Measurements from ENCODE around the gene BEND7.

Gene BEND7

DNA sequence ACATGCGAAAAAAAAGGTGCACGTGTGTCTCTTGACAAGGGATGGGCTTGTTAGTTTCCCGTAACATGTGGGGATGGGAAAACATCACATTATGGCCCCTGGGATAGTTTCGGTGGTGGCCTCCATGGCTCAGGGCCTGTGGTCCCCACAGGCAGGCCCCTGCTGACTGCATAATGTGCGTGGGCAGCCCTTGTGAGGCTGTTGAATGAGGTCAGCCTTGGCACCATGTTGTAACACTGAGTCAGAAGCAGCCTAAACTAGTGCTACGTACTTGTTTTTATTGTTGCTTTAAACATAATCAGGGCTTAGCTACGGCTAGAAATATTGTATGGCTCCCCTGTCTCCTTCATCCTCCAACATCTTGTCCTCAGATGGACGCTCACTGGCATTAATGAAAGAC lies 80.6 kb downstream of the BEND7 start:
- H3K4me1 ChIP-seq (ENCODE audit: control insufficient read depth, low read length), result peaks cover 6% of the 10 kb centered on the region; the same call in 1 of the 2 replicates
- no peaks in the 10 kb centered on the region for H3K36me3 ChIP-seq (ENCODE audit: control insufficient read depth, low read length)
- no peaks in the 10 kb centered on the region for H3K79me2 ChIP-seq (ENCODE audit: control insufficient read depth, low read length)
- no peaks in the 10 kb centered on the region for H3K9me3 ChIP-seq (ENCODE audit: control insufficient read depth, insufficient read depth, low read length)
- peaks cover 20% of the 10 kb centered on the region for H3K27me3 ChIP-seq (ENCODE audit: control insufficient read depth, low read length)
- H4K20me1 ChIP-seq (ENCODE audit: control insufficient read depth, insufficient read depth, low read depth, low read length), result no peaks in the 10 kb centered on the region
- no peaks in the 10 kb centered on the region for H3K9me2 ChIP-seq (replicated peaks; ENCODE audit: control insufficient read depth, low read length)
- H3K4me2 ChIP-seq (ENCODE audit: low read length), result no peak overlapping the region
- no peak overlapping the region for H3K4me3 ChIP-seq (ENCODE audit: low read length)
- TF ChIP-seq EZH2phosphoT487 (IDR thresholded peaks at IDR 0.05; ENCODE audit: borderline replicate concordance, low read length), result no peak
- TF ChIP-seq, protein P1, sequence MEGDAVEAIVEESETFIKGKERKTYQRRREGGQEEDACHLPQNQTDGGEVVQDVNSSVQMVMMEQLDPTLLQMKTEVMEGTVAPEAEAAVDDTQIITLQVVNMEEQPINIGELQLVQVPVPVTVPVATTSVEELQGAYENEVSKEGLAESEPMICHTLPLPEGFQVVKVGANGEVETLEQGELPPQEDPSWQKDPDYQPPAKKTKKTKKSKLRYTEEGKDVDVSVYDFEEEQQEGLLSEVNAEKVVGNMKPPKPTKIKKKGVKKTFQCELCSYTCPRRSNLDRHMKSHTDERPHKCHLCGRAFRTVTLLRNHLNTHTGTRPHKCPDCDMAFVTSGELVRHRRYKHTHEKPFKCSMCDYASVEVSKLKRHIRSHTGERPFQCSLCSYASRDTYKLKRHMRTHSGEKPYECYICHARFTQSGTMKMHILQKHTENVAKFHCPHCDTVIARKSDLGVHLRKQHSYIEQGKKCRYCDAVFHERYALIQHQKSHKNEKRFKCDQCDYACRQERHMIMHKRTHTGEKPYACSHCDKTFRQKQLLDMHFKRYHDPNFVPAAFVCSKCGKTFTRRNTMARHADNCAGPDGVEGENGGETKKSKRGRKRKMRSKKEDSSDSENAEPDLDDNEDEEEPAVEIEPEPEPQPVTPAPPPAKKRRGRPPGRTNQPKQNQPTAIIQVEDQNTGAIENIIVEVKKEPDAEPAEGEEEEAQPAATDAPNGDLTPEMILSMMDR (IDR thresholded peaks at IDR 0.05; ENCODE audit: low read depth, low read length, poor library complexity, severe bottlenecking), result no peak
- no peak overlapping the region for H3K27ac ChIP-seq (ENCODE audit: low read depth, low read length)
- no peaks in the 10 kb centered on the region for H3F3A ChIP-seq (ENCODE audit: control insufficient read depth, insufficient read depth)

DNA sequence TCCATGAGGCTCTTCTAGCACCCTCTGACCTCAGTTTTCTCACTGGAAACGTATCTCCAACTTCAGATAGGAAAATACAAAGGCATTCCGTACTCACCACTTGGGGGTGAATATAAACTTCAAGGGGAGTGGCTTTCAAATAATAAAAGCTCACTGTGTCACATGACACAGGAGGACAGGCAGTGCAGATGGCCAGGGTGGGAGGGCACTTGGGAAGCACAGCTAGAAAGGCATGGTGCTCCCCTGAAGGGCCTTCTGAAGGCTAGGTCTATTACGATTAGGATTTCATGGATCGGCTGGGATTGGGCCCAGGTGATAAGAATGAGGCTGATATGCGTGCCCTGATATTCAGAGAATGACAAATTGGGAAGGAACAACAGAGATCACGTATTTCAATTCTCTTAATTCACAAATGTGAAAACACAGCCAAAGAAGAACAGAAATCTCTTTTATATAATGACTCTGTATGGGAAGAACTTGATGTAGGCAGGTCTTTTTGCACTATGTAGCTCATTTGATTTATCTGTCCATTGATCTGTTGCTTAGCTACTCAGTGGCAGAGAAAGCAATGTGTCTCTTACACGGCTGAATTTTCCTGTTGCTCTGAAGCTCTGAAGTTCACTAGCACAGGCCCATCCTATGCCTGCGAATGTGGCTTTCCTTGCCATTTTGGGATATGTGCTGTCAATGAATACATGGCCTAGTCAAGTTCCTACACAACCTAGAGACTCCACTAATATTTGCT lies 83.0 kb downstream of the BEND7 start:
- H3F3A ChIP-seq (ENCODE audit: control insufficient read depth, insufficient read depth), result no peaks in the 10 kb centered on the region

DNA sequence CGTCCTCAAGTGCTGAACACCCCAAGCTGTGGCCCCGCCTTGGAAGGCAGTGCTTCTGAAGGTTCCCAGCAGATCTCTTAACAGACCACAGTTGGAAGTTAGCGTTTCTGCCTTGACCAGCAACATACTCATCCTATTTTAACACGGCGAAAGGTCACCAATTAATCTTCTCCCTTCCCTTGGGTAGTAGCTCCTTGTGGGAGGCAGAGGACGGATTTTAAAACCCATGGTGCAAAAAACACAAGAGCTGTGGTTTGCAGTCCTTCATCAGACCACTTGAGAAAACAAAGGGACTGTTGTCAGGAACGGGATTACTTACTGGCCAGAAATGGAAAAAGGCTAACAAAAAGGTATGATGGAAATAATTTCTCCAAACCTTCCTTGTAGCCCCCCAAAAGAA lies 87.3 kb downstream of the BEND7 start:
- no peaks in the 10 kb centered on the region for H3K9me2 ChIP-seq (replicated peaks; ENCODE audit: control insufficient read depth, low read length)
- H3K4me2 ChIP-seq (ENCODE audit: low read length), result no peak overlapping the region
- H3F3A ChIP-seq (ENCODE audit: control insufficient read depth, insufficient read depth), result no peaks in the 10 kb centered on the region
- H3K27ac ChIP-seq (ENCODE audit: low read depth, low read length), result no peak overlapping the region
- no peaks in the 10 kb centered on the region for H3K79me2 ChIP-seq (ENCODE audit: control insufficient read depth, low read length)
- TF ChIP-seq, protein P1 (IDR thresholded peaks at IDR 0.05; ENCODE audit: low read depth, low read length, poor library complexity, severe bottlenecking), result no peak
- no peak for TF ChIP-seq EZH2phosphoT487 (IDR thresholded peaks at IDR 0.05; ENCODE audit: borderline replicate concordance, low read length)
- H3K9me3 ChIP-seq (ENCODE audit: control insufficient read depth, insufficient read depth, low read length), result no peaks in the 10 kb centered on the region
- no peaks in the 10 kb centered on the region for H4K20me1 ChIP-seq (ENCODE audit: control insufficient read depth, insufficient read depth, low read depth, low read length)
- no peak overlapping the region for H3K4me3 ChIP-seq (ENCODE audit: low read length)
- H3K36me3 ChIP-seq (ENCODE audit: control insufficient read depth, low read length), result no peaks in the 10 kb centered on the region
- H3K27me3 ChIP-seq (ENCODE audit: control insufficient read depth, low read length), result peaks cover 50% of the 10 kb centered on the region
- H3K4me1 ChIP-seq (ENCODE audit: control insufficient read depth, low read length), result peaks cover 10% of the 10 kb centered on the region

More for the DNA sequence above, 83.0 kb downstream of the BEND7 start:
- H3K36me3 ChIP-seq (ENCODE audit: control insufficient read depth, low read length), result no peaks in the 10 kb centered on the region
- H3K4me1 ChIP-seq (ENCODE audit: control insufficient read depth, low read length), result peaks cover 6% of the 10 kb centered on the region; the same call in 1 of the 2 replicates
- no peaks in the 10 kb centered on the region for H4K20me1 ChIP-seq (ENCODE audit: control insufficient read depth, insufficient read depth, low read depth, low read length)
- no peaks in the 10 kb centered on the region for H3K9me2 ChIP-seq (replicated peaks; ENCODE audit: control insufficient read depth, low read length)
- H3K9me3 ChIP-seq (ENCODE audit: control insufficient read depth, insufficient read depth, low read length), result no peaks in the 10 kb centered on the region
- no peak for TF ChIP-seq EZH2phosphoT487 (IDR thresholded peaks at IDR 0.05; ENCODE audit: borderline replicate concordance, low read length)
- TF ChIP-seq, protein P1 (IDR thresholded peaks at IDR 0.05; ENCODE audit: low read depth, low read length, poor library complexity, severe bottlenecking), result no peak
- H3K4me2 ChIP-seq (ENCODE audit: low read length), result no peak overlapping the region
- no peak overlapping the region for H3K4me3 ChIP-seq (ENCODE audit: low read length)
- H3K79me2 ChIP-seq (ENCODE audit: control insufficient read depth, low read length), result no peaks in the 10 kb centered on the region
- no peak overlapping the region for H3K27ac ChIP-seq (ENCODE audit: low read depth, low read length)
- H3K27me3 ChIP-seq (ENCODE audit: control insufficient read depth, low read length), result peaks cover 26% of the 10 kb centered on the region
